SKM-1 (cell line): Measurements from ENCODE around the gene CAPN5.

Experiments used
- DNase-seq: peaks from one replicate; lab custom pipeline; 2025; ENCODE audit not compliant: unreplicated experiment; lab: John Stamatoyannopoulos, UW

Gene CAPN5

DNA sequence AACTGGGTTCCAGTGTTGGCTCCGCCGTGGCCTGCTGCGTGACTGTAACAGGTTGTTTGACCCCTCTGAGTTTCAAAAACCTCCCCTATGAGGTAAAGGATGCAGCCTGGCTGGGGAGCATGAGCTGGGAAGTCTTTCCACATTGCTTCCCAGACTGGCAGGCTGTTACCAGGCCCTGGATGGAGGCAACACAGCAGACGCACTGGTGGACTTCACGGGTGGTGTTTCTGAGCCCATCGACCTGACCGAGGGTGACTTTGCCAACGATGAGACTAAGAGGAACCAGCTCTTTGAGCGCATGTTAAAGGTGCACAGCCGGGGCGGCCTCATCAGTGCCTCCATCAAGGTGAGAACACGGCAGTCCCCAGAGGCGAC lies 47.3 kb downstream of the CAPN5 start:
- no peak for DNase-seq

DNA sequence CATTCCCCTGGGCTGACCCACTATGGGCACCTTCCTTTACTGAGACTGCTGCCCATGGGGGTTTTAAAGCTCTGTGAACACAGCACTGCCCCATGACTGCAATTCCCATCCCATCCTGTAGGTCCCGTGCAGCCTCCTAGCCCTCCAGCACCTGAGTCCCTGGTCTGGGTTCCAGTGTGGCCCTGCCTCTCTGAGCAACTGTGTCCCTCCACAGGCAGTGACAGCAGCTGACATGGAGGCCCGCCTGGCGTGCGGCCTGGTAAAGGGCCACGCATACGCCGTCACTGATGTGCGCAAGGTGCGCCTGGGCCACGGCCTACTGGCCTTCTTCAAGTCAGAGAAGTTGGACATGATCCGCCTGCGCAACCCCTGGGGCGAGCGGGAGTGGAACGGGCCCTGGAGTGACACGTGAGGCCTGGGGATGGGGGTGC lies 48.4 kb downstream of the CAPN5 start:
- DNase-seq, result peak; percentile 2

DNA sequence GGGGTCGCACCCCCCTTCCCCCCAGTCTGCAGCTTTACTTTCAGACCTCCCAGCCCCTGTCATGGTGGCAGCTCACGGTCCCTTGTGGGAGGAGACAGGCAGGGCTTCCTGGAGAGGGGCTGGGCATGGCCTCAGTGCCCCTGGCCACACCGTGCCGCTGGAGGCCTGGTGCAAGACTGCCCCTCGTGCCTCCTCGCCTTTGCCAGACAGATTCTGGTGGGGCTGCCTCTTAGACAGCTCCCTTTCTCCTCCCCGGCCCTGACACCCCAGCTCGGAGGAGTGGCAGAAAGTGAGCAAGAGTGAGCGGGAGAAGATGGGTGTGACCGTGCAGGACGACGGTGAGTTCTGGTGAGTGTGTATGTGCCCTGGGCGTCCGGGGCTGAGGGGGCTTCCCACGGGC lies 49.2 kb downstream of the CAPN5 start:
- DNase-seq, result no peak

DNA sequence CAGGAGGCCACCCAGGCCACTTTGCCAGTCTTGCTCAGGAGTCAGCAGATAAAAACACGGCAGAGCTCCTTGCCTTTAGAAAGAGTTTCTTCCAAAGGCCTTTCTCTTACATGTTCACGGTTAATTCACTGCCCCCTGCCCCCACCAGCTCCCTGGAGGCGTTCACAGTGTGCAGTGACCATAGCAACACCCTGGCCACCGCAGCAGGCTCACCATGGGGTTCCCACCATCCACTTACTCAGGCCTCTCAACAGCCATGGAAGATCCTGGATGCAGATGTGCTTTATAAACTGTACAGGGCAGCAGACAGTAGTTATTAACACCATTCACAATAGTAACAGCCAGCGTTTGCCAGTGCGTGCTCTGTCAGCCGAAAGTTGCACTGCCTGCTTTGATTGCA lies 50.7 kb downstream of the CAPN5 start:
- no peak for DNase-seq

DNA sequence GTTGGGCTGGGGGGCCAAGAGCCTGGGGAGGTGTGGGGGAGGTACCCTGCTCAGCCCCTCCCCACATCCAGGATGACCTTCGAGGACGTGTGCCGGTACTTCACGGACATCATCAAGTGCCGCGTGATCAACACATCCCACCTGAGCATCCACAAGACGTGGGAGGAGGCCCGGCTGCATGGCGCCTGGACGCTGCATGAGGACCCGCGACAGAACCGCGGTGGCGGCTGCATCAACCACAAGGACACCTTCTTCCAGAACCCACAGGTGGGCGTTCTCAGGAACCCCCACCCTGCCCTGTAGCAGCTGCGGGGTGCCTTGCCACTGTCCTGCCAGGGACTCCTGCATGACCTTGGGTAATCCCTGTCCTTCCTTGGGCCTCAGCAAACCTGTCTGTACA lies 51.3 kb downstream of the CAPN5 start:
- DNase-seq, result no peak

DNA sequence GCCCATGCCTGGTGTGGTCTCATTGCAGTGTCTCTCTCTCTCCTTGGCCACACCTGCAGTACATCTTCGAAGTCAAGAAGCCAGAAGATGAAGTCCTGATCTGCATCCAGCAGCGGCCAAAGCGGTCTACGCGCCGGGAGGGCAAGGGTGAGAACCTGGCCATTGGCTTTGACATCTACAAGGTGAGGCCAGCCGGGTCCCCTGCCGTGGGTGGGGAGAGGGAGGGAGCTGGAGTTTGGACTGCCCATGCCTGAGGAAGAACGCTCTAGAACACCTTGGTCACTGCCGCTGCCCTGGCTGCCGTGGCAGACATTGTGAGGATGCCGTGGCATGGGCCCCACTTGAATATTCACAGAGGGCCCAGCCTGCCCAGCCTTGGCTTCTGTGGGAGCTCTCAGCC lies 52.2 kb downstream of the CAPN5 start:
- DNase-seq, result no peak

DNA sequence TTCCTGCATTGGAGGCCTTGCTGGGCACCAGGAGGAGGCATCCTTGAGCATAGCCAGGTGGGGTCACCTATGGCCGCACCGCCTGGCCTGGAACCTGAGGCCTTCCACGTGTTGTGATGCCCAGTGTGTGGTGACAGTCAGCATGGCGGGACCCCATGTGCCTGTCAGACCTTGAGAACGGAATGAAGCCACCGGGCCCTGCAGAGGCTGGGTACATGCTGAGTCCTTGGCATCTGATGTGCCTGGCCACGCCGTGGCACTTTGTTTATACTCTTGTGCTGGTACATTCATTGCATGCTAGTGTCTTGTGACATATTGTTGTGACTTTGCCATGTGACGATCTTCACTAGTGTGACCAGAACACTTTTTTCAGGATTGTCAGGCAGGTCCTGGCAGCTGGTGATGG lies 52.8 kb downstream of the CAPN5 start:
- no peak for DNase-seq

DNA sequence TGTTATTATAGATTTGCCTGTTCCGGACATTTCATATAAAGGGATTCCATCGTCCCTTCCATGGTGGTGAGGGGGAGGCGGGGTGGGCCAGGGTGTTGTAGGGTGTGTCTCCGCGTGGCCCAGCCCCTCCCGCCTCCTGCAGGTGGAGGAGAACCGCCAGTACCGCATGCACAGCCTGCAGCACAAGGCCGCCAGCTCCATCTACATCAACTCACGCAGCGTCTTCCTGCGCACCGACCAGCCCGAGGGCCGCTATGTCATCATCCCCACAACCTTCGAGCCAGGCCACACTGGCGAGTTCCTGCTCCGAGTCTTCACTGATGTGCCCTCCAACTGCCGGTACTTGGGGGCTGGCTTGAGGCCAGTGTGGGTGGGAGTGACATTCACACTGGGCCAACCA lies 53.8 kb downstream of the CAPN5 start:
- DNase-seq, result no peak

DNA sequence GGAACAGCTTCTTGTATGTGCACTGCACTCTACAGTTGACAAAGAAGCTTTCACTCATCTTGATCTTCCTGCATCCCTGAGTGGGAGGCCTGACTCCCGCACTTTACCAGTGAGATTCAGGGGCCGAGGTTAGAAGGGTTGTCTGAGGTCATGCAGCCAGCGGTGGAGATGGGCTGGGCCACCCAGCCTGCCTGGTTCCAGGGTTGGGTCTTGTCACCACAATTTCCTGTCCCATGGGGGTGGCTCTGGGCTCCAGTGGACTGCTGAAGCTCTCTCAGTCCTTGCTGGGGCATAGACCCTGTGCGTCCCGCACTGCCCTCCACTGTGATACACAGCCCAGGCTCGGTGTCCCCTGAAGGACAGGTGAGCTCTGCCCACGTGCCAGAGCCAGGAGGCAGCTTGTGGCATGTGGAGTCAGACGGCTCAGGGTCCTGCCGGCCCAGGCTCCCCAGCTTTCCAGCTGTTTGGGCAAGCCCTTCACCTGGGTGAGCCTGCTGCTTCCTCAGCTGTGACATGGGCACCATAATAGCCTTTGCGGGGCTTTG lies 54.4 kb downstream of the CAPN5 start:
- no peak for DNase-seq

DNA sequence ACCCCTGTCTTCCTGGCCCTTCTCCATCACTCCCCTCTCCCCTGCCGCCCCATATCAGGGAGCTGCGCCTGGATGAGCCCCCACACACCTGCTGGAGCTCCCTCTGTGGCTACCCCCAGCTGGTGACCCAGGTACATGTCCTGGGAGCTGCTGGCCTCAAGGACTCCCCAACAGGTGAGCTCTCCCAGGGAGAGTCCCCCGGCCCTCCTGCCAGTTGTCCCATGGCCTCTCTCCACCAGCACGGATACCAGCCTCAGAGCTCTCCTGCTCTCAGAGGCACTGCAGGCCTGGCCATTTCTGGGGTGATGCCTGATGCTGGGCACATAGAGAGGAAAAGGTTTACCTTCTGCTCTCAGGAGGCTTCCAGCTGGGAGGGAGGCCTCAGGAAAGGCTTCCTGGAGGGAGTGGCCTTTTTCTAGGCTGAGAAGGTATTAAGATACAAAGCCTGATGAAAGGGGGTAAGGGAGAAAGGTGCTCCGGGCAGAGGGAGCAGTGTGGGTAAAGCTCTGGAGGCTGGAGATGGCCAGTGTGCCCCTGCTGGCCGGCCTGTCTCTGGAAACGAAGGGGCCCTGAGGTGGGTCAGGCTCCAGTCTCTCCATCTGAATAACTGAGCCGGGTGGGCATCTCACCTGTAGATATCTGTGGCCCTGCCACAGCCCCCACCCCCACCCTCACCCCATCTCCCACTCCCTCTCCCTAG lies 55.3 kb downstream of the CAPN5 start:
- no peak for DNase-seq

DNA sequence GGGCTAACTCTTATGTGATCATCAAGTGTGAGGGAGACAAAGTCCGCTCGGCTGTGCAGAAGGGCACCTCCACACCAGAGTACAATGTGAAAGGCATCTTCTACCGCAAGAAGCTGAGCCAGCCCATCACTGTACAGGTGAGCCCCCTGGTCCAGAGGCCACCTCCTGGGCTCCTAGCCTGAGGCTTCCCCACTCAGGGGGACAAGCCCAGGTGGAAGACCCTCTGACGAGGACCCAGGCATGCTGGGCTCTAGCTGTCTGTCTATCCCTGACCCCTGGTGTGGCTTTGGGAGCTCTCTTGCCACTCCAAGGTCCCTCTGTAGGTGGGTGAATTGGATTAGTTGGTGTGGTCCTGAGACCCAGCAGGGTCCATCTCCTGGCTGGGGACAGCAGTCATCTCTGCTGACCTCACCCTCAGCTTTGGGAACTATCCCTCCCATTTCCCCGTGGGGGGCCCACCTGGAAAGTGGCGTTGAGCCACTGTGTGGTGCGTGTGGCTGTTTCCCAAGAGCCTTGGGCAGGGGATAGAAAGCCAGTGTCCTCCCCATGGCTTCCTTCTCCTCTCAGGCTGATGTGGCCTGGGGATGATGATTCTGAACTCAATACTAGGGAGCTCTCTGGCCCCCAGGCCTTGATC lies 55.9 kb downstream of the CAPN5 start:
- no peak for DNase-seq

DNA sequence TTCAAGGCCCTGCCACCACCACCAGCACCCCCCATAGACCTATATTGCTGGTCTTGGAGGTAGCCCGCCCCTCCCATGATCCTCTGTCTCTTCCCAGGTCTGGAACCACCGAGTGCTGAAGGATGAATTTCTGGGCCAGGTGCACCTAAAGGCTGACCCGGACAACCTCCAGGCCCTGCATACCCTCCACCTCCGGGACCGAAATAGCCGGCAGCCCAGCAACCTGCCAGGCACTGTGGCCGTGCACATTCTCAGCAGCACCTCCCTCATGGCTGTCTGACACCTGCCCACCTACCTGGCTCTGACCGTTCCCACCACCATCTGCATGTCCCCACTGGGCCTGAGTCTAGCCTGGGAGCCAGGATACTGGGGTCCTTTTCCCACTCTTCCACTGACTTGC lies 56.8 kb downstream of the CAPN5 start:
- no peak for DNase-seq

DNA sequence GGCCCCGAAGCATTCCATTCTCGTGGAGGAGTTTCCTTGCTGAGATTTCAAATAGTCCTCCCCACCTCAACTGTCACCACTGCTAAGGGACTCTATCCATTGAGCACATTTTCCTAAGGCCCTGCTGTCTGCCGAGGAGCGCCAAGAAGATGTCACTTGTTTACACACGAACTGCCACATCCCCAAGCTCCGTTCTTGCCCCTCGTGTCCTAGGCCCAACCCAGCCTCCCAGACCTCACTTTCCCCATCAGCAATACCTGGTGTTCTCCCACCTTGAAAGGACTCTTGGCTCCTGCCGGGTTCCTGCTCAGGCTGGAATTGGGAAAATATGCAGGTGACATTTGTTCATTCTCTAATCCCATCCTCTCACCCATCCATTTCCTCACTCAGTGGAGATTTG lies 57.3 kb downstream of the CAPN5 start:
- no peak for DNase-seq

DNA sequence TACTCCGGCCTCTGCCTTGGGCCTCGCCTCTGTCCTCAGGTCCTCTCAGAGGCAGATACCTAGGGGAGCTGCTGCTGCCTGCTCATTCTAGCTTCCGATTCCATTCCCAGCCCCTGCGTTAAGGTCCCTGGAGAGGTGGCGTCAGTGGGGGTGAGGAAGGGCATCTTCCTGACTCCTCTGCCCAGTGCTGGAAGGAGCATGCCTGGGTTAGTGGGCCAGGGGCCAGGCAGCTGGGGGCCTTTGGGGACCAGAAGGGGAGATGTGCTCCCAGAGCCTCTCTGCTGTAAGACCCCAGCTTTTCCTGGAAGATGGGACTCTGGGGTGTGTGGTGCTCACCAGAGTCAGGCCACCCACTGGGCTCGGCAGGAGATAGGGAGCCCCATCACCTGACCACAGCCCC lies 57.7 kb downstream of the CAPN5 start:
- DNase-seq, result no peak

DNA sequence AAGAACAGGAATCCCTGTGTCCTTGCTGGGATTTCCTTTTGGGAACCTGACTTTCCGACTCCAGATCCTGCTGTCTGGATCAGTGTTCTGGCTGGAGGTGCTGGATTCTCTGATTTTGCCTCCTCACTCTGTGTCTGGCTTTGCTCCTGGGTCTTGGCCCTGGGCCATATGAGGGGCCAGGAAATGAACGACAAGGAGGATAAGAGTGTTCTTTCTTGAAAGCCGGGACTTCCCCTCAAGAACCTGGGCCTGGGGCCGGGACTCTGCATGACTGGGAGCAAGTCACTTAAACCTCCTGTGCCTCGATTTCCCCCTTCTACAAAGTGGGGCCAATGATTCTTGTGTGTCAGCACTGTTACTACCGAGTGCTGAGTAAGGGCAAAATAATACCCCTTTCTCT lies 58.4 kb downstream of the CAPN5 start:
- DNase-seq, result no peak

DNA sequence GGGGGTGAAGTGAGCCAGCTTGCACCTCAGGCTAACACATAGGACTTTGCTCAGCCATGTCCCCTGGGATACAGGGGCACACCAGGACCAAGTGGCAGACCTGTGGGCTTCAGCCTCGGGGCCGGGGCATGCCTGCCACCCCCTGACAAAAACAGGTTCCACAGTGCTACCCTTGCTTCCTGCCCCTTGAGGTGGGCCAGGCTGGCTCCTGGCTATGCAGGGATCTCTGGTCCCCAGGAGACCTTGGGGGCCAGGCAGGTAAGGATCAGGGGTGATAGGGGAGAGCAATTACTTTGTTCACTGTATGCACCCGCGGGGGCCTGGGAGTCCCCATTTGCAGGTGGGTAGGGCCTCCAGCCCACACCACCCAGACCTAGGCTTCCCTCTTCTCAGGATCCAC lies 58.9 kb downstream of the CAPN5 start:
- no peak for DNase-seq

DNA sequence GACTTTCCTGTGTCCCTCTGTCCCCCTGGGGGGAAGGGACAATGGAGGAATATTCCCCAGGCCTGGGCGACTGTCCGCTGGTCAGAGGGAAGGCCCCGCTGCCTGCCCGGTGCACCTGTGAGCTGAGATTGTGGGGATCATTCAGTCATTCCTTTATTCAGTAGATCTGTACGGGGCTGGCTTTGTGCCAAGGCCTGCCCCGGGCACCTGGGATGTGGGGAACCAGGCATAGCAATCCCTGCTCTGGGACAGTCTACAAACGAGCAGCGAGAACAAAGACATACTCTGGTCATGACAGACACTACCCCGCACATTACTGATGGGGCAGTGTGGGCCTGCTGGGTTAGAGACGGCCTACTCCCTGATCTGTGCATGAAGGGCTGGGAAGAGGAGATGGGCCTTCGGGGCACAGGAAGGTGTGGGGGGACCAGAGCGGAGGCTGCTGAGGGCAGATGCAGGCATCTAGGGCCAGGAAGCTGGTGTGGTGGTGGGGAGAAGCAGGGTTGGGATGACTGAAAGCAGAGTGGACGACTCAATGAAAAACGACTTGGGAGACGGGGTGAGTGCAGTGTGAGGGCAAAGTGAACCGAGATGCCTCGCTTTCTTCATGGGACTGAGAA lies 59.5 kb downstream of the CAPN5 start:
- no peak for DNase-seq

DNA sequence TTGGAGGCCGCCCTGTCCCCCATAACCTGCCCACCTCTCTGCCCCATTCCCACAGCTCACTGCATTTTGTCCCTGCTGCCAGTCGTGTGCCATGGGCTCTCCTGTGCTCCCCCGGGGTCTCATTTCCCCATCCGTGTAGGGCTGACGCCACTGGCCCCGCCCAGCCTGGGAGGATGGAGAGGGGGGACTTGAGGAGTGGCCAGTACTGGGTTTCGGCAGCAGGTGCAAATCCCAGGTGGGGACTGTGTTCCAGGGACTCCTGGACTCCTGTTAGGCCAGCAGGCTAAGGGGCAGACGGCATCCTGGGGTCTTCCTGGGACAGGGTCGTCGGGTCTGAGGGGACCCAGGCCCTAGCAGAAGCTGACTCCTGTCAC lies 60.1 kb downstream of the CAPN5 start:
- no peak for DNase-seq

DNA sequence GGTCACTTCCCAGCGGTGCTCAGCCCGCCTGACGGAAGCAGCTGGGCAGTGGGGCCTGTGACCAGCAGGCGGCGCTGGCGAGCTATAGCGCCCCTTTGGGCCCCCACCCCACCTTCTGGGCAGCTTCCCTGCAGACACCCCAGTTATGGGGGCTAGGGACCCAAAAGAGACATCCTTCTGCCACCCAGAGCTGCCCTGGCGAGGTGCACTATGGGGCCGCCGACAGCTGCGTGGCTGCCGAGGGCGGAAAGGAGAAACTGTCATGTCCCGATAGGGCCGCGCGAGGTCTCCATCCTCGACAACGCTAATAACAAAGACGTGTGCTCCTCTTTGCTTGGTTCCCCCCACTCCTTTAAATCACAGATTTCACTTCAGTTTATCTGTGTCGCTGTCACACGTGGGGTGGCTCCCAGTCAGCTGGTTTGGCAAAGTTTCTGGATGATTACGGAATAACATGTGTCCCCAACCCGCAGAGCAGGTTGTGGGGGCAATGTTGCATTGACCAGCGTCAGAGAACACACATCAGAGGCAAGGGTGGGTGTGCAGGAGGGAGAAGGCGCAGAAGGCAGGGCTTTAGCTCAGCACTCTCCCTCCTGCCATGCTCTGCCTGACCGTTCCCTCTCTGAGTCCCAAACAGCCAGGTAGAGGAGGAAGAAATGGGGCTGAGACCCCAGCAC lies 60.6 kb downstream of the CAPN5 start:
- peak; percentile 16 for DNase-seq

DNA sequence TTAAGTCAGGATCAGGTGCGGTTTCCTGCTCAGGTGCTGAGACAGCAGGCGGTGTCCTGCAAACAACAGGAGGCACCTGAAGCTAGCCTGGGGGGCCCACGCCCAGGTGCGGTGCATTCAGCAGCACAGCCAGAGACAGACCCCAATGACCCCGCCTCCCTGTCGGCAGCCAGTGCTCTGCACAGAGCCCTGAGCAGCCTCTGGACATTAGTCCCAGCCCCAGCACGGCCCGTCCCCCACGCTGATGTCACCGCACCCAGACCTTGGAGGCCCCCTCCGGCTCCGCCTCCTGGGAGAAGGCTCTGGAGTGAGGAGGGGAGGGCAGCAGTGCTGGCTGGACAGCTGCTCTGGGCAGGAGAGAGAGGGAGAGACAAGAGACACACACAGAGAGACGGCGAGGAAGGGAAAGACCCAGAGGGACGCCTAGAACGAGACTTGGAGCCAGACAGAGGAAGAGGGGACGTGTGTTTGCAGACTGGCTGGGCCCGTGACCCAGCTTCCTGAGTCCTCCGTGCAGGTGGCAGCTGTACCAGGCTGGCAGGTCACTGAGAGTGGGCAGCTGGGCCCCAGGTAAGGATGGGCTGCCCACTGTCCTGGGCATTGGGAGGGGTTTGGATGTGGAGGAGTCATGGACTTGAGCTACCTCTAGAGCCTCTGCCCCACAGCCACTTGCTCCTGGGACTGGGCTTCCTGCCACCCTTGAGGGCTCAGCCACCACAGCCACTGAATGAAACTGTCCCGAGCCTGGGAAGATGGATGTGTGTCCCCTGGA lies 61.3 kb downstream of the CAPN5 start, which contains the start of gene MYO7A:
TSS of gene MYO7A (plus strand) at position 327 of the 772 bp plus-strand sequence. CDS start 2,389 bp downstream, outside the sequence.
- DNase-seq, result no peak
